Gastrocnemius medialis (tissue), 4 donors: ENCODE measurements around the gene SLC6A20.

Experiments used
- CTCF ChIP-seq, 5 experiments: fragments of 450-650 bp in 3 of 5; fragments of 200-600 bp in 2 of 5; sonication (generic) in 2 of 5; IDR thresholded peaks in 4 of 5; conservative IDR thresholded peaks in 1 of 5; 1 replicate in 4 of 5; 2 replicates in 1 of 5; pipeline ENCODE4 v1.5.1; 2016 to 2019; ENCODE audit warnings: antibody characterized with exemption in 5 of 5, mild to moderate bottlenecking in 3 of 5, moderate library complexity in 3 of 5
- POLR2A ChIP-seq, 2 donors: fragments of 450-650 bp; IDR thresholded peaks; one replicate each; pipeline ENCODE4 v1.6.1; 2017; ENCODE audit warnings: antibody characterized with exemption in 2 of 2, mild to moderate bottlenecking in 2 of 2, moderate library complexity in 2 of 2

DNA sequence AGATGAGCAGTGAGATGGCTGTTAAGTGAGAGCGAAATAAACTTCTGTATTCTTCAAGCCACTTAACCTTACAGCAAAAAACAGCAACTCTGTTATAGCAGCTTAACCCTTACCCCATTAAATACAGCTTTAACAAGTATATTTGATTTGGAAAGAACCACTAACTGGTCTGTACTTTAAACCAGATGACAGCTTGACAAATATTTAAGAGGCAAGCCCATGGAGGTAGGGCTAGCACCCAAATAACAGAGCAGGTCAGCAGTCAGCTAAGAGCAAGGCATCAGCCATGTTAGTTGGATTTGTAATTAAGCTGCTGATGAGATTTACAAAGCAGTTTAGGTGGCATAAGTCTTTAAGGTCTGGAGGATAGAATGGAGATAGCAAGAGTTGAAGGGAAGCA lies 42.1 kb upstream of the SLC6A20 start:
- TF ChIP-seq CTCF (IDR thresholded peaks at IDR 0.05 in 4 of 5, conservative IDR thresholded peaks at IDR 0.05 in 1 of 5) (no peak), POLR2A (IDR thresholded peaks at IDR 0.05) (no peak)
